GM04503 (cell line): Measurements from ENCODE around the gene FCMR.
"Not testable (repeated sequence)": the region's sequence is repeated elsewhere in the genome, so short reads cannot be mapped to it uniquely, and the experiment has no call there.

ENCODE experiments used
- DNase-seq: peaks from one replicate; pipeline ENCODE4 v3.0.0-alpha.2; 2012; ENCODE audit warnings: low read depth

FCMR gene

GRCh38 chr1:206872139-206872538, 49.6 kb downstream of the FCMR start:
- DNase-seq: no peak

- no peak for DNase-seq
Observed at GRCh38 chr1:206868264-206868663, 53.5 kb downstream of the FCMR start.

GRCh38 chr1:206867716-206868115, 54.0 kb downstream of the FCMR start:
- no peak for DNase-seq

GRCh38 chr1:206867239-206867638, 54.5 kb downstream of the FCMR start:
- no peak for DNase-seq

GRCh38 chr1:206866062-206866461, 55.7 kb downstream of the FCMR start:
- peak; percentile 62 for DNase-seq

- DNase-seq: no peak
Observed at GRCh38 chr1:206864939-206865671, 56.6 kb downstream of the FCMR start, which contains the start of gene IL20. Gene IL20, plus strand, starts transcription at chr1:206865623. Its CDS starts 230 bp downstream, at chr1:206865853.

- no peak for DNase-seq
Observed at GRCh38 chr1:206863266-206863665, 58.5 kb downstream of the FCMR start.

GRCh38 chr1:206860165-206860564, 61.6 kb downstream of the FCMR start:
- no peak for DNase-seq

- no peak for DNase-seq
Observed at GRCh38 chr1:206859082-206859521, 62.6 kb downstream of the FCMR start.

GRCh38 chr1:206856674-206857464, 64.9 kb downstream of the FCMR start:
- DNase-seq: no peak

GRCh38 chr1:206855859-206856258, 65.9 kb downstream of the FCMR start:
- no peak for DNase-seq

- no peak for DNase-seq
Observed at GRCh38 chr1:206854401-206855129, 67.2 kb downstream of the FCMR start.

- DNase-seq: not testable (repeated sequence)
Observed at GRCh38 chr1:206853696-206854095, 68.0 kb downstream of the FCMR start.
